GM18858 (cell line): ENCODE data around the gene MAN1B1.

Source experiments
- ATAC-seq: cut with Tn5 transposase; IDR thresholded peaks from one replicate; pipeline ENCODE4 v1.9.1; 2021; ENCODE audit not compliant: unreplicated experiment

MAN1B1 gene

DNA sequence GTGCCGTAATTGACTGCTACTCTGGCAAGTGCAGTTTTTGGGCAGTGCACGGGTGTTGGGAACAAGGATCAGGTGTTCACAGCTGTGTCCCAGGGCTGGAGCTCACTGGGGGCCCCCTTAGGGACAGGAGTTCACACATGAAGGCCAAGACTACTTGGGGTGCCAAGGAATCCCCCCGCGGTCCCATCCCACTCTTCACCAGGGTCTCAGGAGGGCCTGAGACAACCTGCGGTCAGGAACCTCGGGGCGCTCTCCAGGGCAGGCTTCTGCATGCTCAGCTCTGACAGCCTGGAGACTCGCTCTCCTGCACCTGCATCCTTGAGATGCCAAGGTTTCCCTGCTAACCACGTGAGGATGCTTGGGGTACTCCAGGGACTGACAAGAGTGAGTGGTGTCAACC is 2.3 kb upstream of the MAN1B1 start:
- no peak for ATAC-seq

DNA sequence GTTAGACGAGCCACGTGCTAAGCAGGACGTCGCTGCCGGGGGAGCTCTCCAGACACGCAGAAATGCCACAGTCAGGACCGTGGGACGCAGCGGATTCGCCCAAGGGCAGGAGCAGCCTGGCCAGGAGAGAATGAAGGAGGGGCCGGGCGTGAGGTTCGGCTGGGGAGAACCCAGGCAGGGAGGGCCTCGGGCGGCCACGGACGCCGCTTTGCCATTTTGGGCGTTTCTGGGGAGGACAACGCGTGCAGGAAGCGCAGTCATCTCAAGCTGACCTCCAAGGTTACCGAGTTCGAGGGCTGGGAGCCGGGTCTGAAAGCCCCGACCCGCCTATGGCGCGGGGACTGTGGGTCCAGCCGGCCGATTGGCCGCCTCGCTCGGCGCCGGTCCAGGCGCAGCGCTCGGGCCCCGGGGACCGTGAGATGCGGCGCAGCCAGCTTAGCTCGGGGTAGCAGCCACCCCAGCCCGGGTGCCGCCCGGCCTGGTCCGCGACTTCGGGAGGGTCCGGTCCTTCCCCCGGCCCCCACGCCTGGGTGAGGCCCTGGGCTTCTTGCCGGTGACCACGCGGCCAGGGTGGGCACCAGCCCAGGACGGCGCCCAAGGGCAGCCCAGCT is 760 bp upstream of the MAN1B1 start:
- ATAC-seq = no peak

DNA sequence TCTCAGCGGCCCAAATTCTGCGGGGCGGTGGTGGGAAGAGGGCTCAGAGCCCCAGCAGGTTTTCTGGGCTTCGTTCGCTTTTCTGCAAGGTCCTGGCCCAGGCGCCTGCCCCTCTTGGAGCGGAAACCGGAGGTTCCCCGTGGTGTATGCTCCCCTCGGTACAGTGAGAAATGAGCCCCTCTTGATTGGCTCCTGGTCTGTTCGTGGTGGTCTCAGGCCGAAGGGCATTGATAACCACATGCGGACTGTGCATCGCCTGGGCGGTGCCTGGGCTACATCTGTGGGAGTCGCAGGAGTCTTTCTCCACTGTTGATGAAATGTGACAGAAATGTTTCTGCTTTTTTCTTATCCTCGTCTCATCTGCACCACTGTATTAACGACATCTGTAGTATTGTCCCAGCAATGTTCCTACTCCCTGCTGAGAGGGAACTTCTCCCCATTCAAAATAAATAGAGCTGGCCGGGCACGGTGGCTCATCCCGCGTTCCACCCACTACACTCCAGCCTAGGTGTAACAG is 682 bp downstream of the MAN1B1 start:
- no peak for ATAC-seq

DNA sequence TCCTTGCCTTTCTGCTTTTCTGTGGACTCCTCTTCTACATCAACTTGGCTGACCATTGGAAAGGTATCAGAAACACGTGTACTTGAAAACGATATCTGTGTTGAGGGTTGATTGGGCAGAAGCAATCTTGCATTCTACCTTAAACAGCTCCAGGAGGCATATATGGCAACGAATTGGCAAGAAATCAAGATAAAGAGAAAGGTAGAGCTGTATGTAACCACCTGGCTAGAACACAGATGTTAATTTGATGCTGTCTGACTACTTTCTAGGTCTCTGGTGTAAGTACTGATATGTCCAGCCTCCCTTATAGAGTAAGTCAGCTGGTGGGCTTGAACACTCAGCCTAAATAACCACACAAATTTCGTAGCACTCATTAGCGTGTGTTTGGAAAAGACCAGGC is 1.3 kb downstream of the MAN1B1 start:
- no peak for ATAC-seq

DNA sequence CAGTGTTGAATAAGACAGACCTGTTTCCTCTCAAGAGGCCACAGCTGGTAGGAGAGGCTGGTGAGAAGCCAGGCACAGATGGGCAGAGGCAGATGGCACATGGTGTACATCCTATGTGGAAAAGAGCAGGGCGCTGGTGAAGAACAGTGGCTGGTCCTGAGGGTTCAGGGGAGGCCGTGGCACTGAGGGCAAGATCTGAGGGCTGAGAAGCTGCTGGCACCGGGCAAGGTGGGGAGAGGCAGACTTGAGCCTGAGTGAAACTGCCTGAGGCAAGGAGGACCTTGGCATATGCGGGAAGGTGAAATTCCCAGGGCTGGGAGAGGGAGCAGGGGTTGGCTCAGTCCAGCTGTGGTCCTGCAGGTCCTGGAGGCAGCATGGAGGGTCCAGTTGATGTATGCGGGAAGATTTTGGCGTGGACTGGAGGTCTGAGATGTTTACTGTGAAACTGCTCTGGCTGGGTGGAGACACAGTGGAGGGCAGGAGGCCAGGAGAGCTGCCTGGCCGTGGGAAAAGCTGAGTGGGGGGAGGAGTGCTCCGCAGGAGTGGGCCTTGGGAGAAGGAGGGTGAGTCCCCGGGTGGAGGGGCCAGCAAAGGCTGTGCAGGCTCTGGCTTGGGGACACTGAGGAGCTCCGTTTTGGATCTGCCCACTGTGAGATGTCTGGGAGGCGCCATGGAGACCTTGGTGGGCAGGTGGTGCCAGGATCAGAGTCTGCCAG is 2.6 kb downstream of the MAN1B1 start:
- ATAC-seq = no peak

DNA sequence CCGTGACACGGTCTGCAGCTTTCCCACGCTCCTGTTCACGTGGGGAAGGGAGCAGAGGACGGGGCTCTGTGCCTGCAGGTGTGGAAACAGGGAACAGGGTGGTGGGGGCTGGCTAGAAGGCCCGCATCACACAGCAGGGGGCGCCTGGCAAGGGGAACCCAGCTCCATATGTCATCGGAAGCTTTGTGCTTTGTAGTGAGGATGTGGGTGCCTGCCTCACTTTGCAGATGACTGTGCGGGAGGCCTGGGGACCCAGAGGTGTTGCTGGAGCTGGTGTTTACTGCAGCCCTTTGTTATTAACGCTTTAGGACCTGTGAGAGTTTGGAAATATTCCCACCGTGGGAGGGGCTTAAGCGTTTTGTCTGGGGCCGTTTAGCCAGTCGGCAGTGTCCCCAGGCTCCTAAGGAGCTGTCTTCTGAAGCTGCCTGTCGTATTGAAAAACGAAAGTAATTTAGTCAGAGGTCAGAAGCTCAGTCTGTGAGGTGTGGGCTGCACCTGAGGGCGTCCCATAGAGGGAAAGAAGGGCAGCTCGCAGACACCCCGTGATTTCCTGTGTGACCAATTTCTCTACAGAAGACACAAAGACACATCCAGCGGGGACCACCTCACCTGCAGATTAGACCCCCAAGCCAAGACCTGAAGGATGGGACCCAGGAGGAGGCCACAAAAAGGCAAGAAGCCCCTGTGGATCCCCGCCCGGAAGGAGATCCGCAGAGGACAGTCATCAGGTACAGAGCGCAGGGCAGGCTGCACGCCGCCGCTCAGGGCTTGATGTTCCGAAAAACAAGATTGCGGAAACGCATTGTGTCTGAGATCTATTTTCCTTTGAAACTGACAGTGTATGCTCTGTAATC is 9.1 kb downstream of the MAN1B1 start:
- peak; percentile 73 for ATAC-seq

DNA sequence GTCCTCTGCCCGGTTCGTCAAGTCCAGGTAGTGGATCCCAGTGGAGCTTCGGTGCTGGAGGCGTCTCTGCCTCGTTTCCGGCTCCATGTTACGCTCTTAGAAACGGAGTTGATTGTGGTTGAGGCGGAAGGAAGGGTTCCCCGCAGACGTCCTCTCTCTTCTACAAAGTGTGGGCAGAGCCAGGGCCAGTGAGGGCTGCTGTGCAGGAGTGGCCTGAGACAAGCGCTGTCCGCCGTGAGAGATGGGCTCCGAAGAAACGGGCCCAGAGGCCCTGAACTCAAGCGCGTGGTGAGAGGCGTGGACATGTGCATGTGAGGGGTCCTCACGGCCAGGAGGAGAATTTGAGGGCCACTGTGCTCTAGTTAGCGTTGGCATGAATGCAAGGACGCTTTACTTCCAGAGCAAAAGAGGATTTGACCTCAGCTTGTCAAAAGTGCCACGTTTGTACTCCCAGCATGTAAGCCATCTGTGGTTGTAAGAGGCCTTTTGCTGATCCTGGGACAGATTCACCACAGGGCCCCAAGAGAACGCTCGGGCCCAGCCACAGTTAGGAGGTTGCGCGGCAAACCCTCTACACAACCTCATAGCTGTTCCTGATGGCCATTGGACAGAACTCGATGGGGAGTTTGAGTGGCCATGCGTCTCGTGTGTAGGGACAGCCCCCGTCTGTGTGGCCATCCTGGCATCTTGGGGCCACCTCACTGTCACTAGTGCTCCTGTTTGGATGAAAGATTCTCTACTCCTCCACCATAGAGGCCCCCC is 10.2 kb downstream of the MAN1B1 start:
- ATAC-seq = no peak

DNA sequence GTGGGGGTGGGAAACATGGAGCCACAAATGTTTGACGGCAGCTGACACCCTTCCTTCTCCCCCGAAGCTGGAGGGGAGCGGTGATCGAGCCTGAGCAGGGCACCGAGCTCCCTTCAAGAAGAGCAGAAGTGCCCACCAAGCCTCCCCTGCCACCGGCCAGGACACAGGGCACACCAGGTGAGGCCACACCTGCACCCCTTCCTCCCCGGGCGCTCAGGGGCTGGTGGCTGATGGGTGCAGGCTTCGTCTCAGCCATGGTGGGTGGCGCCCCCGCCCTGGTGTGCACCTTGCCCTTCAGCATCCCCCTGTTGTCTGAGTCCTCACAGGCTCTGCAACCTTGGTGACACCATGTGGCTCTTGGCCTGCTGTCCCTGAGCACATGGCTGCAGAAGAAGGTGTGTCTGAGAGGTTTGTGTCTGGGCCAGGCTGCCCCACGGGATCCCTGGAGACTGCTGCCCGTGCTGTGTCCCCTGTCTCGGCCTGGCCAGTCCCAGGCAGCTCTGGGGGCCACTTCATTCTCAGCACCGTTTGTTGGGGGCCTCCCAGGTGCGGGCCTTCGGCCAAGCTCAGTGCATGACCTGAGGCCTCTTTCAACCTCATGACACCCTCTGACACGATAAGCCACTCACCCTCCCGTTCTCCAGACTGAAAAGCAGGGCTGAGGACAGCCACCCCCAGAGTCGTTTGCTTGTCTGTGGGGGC is 11.1 kb downstream of the MAN1B1 start:
- ATAC-seq = no peak

DNA sequence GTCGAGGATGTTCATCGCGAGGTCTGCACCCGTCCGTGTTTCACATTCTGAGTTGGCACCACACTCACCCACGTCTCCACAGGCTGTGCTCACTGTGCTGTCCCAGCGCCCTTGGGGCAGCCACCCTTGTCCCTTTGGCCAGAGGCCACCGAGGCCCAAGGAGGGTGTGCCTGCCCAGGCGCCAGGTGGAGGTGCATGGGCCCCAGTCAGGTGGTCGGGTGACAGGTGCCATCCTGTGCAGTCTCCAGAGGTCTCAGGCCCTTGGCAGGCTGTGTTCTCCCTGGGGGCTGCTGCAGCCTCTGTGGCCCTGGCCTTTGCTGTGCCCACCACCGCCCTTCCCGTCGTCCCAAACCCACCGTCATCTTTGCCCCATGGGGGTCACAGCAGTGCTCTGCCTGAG is 12.4 kb downstream of the MAN1B1 start:
- ATAC-seq = no peak

DNA sequence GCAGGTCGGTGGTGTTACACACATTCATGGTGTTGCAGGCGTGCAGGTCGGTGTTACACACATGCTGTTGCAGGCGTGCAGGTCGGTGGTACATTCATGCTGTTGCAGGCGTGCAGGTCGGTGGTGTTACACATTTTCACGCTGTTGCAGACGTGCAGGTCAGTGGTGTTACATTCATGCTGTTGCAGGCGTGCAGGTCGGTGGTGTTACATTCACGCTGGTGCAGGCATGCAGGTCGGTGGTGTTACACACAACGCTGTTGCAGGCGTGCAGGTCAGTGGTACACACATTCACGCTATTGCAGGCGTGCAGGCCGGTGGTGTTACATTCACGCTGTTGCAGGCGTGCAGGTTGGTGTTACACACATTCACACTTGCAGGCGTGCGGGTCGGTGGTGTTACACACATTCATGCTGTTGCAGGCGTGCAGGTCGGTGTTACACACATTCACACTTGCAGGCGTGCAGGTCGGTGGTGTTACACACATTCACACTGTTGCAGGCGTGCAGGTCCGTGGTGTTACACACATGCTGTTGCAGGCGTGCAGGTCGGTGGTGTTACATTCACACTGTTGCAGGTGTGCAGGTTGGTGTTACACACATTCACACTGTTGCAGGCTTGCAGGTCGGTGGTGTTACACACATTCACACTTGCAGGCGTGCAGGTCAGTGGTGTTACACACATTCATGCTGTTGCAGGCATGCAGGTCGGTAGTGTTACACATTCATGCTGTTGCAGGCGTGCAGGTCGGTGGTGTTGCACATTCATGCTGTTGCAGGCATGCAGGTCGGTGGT is 16.6 kb downstream of the MAN1B1 start:
- ATAC-seq = no peak

DNA sequence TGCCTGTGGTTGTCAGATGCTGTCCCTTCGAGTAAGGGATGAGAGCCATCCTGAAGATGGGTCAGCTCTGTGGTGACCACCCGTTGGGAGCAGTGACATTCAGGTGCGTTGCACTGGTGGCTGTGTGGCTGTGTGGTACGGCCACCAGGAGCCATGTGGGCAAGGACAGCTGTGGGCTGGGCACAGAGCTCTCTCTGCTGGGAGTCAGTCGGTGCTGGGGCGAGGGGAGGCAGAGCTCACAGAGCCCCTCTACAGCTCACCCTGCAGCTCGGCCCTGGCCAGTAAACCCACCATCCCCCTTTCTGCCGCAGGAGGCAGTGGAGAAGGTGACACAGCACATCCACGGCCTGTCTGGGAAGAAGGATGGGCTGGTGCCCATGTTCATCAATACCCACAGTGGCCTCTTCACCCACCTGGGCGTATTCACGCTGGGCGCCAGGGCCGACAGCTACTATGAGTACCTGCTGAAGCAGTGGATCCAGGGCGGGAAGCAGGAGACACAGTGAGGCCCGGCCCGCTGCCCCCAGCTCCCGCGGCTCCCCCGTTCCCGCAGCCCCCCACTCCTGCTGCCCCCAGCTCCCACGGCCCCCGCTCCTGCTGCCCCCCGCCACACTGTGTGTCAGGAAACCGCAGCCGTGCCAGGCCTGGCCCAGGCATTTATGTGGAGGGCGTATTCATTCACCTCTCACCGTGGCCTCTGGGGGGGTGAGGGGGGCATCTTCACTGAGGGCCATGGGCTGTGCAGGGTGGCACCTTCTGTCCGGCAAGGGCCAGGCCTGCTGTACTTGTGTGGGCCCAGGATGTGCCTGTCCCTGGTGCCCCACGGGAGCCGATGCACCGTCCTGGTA is 19.3 kb downstream of the MAN1B1 start:
- ATAC-seq = no peak

DNA sequence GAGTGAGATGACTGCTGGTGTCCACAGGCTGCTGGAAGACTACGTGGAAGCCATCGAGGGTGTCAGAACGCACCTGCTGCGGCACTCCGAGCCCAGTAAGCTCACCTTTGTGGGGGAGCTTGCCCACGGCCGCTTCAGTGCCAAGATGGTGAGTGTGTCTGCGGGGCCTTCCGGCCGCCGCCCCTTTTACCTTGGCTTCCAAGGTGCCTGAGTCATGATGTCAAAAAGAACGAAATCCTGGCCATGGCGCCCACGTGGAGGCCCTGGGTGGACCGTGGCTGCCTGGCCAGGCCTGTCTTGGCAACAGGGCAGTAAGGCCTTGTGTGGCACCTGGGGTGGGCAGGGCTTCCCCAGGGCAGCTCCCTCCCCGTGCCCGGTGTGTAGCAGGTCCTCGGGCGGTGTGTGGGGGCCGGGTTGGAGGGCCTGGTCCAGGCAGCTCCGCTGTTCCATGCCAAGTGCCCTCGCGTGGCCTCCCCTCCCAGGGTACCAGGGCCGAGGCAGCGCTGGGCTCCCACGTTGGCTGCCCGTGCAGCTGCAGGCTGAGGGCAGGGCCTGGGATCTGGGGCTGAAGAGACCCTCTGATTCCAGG is 20.0 kb downstream of the MAN1B1 start:
- no peak for ATAC-seq

DNA sequence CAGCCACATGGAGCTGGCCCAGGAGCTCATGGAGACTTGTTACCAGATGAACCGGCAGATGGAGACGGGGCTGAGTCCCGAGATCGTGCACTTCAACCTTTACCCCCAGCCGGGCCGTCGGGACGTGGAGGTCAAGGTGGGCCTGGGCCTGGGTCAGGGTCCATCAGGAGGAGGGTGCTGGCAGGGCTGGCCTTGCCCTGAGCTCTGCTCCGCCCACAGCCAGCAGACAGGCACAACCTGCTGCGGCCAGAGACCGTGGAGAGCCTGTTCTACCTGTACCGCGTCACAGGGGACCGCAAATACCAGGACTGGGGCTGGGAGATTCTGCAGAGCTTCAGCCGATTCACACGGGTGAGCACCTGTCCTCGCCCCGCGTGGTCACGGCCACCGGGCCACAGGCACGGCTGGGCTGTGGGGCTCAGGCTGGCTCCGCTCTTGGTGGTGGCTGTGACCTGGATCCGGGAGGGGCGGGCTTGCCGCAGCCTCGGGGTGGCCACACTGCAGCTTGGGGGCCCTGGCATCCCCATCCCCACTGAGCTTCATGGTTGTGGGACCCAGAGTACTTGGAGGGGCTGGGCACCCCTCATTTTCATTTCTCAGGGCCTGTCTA is 20.6 kb downstream of the MAN1B1 start:
- no peak for ATAC-seq

DNA sequence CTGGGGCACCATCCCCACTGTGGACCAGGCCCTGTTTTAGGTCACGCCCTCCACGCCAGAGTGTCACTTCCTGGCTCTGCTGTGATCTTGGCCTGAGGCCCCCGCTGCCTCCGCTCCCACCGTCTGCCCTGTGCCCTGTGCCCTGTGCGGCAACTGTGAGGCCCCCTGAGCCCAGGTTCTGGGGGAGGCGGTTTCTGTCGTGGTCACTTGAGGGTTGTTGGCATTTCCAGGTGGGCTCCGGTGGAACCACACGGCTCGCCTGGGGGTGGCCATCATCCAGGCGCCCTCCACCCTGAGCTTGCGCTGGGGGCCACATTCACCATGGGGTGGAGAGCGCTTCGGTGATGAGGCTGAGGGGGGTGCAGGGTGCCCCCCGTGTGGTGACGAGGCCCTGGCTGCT is 21.2 kb downstream of the MAN1B1 start:
- ATAC-seq = no peak

DNA sequence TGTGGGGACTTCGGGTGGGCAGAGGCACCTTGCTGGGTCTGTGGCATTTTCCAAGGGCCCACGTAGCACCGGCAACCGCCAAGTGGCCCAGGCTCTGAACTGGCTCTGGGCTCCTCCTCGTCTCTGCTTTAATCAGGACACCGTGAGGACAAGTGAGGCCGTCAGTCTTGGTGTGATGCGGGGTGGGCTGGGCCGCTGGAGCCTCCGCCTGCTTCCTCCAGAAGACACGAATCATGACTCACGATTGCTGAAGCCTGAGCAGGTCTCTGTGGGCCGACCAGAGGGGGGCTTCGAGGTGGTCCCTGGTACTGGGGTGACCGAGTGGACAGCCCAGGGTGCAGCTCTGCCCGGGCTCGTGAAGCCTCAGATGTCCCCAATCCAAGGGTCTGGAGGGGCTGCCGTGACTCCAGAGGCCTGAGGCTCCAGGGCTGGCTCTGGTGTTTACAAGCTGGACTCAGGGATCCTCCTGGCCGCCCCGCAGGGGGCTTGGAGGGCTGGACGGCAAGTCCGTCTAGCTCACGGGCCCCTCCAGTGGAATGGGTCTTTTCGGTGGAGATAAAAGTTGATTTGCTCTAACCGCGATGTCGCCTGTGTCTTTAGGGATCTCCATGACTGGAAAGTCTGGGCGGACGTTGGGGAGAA is 21.9 kb downstream of the MAN1B1 start:
- no peak for ATAC-seq

DNA sequence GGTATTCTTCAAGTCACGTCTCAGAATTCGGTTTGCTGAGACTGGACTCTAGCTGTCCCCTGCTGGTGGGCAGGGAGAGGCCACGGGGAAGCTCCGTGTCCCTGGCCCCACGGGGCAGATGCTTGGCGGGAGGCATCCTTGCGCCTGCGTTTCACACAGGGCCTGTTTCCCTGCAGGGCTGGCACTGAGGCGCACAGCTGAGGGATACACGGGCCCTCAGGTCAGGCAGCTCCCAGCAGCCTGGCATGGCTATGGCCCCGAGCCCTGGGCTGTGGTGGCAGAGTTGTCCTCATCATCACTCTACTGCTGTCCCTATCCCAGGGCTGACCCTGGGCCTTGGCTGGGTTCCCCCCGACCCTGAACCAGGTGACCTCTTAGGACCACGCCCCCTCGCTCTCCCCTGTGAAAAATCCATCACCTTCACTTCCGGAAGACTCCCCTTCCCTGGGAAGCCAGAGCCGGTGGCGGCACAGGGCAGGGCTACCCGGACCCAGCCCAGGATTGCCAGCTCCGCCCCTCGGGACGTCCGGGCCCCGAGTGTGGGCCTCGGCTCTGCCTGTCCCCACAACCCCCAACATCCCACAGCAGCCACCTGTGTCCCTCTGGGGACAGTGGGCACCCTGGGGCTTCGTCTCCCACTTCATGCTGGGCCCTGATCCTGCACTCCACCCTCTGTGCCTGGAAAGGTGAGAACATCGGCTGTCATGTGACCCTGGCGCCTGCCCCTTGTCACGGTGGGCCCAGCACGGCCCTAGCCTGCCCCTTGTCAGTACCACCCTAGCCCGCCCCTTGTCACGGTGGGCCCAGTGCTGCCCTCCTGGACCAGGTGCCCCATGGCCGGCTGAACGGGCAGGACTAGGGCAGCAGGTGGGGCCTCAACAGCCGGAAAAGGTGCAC is 22.7 kb downstream of the MAN1B1 start:
- no peak for ATAC-seq
